HEK293 (cell line): Measurements from ENCODE around the gene SLC25A39.
A peak's percentile ranks its signal among the peaks of the same experiment; 100 is the strongest.

Source experiments
- CTCF ChIA-PET: fragments of 350-600 bp; formaldehyde crosslinking; extraction: SDS; loops from one replicate; lab custom pipeline; 2021; ENCODE audit warnings: antibody characterized with exemption; lab: Yijun Ruan, JAX
- POLR2A ChIA-PET: fragments of 300-600 bp; formaldehyde crosslinking; extraction: SDS; loops from one replicate; lab custom pipeline; 2020; ENCODE audit warnings: antibody characterized with exemption, inconsistent platforms; lab: Yijun Ruan, JAX
- H3K27ac ChIP-seq: fragments of 200-500 bp; sonication (Bioruptor generic); 2 replicates; pipeline ENCODE4 v1.5.1; 2014; ENCODE audit warnings: low read depth, low read length, control low read depth, inconsistent platforms; ENCODE audit errors: extremely low read depth
- H3K36me3 ChIP-seq, 2 experiments: fragments of 200-500 bp in 1 of 2; sonication (Bioruptor generic) in 1 of 2; 1 replicate in 1 of 2; 2 replicates in 1 of 2; pipeline ENCODE4 v1.5.1; 2014 to 2017; ENCODE audit warnings: inconsistent platforms in 2 of 2, low read length in 2 of 2; ENCODE audit not compliant: control insufficient read depth in 2 of 2, insufficient read depth in 1 of 2
- H3K4me1 ChIP-seq: fragments of 200-500 bp; sonication (Bioruptor generic); 2 replicates; pipeline ENCODE4 v1.5.1; 2014; ENCODE audit warnings: mild to moderate bottlenecking, low read length, inconsistent platforms; ENCODE audit not compliant: control insufficient read depth, insufficient read depth
- H3K4me3 ChIP-seq: 2 replicates; pipeline ENCODE4 v1.5.1; 2011; ENCODE audit warnings: low read depth, mild to moderate bottlenecking, control low read depth, low read length, moderate library complexity
- H3K9me3 ChIP-seq: fragments of 200-500 bp; sonication (Bioruptor generic); 2 replicates; pipeline ENCODE4 v1.5.1; 2014; ENCODE audit warnings: low read depth, low read length, inconsistent platforms; ENCODE audit not compliant: control insufficient read depth, insufficient read depth
- EGR2 ChIP-seq: fragments of 450-650 bp; formaldehyde crosslinking; IDR thresholded peaks from 2 replicates; pipeline ENCODE4 v1.5.1; 2016; ENCODE audit warnings: low read depth, missing biosample characterization, missing genetic modification characterization
- GLIS2 ChIP-seq: fragments of 450-650 bp; formaldehyde crosslinking; IDR thresholded peaks from 2 replicates; pipeline ENCODE4 v1.5.1; 2016; ENCODE audit warnings: missing biosample characterization, missing genetic modification characterization
- HIC1 ChIP-seq: fragments of 450-650 bp; formaldehyde crosslinking; IDR thresholded peaks from 2 replicates; pipeline ENCODE4 v1.5.1; 2016; ENCODE audit warnings: missing biosample characterization, missing genetic modification characterization
- PRDM1 ChIP-seq: fragments of 450-650 bp; formaldehyde crosslinking; IDR thresholded peaks from 2 replicates; pipeline ENCODE4; 2016; ENCODE audit warnings: missing biosample characterization, missing genetic modification characterization
- PRDM10 ChIP-seq: fragments of 450-650 bp; formaldehyde crosslinking; IDR thresholded peaks from 2 replicates; pipeline ENCODE4 v1.5.1; 2016; ENCODE audit warnings: missing biosample characterization, missing genetic modification characterization
- PRDM6 ChIP-seq: fragments of 450-650 bp; formaldehyde crosslinking; IDR thresholded peaks from 2 replicates; pipeline ENCODE4 v1.5.1; 2017; ENCODE audit warnings: missing biosample characterization, missing genetic modification characterization
- RBAK ChIP-seq: fragments of 450-650 bp; formaldehyde crosslinking; IDR thresholded peaks from 2 replicates; pipeline ENCODE4 v1.5.1; 2016; ENCODE audit warnings: missing biosample characterization, missing genetic modification characterization
- ZBTB10 ChIP-seq: fragments of 450-650 bp; formaldehyde crosslinking; IDR thresholded peaks from 2 replicates; pipeline ENCODE4 v1.5.1; 2016; ENCODE audit warnings: missing biosample characterization, missing genetic modification characterization
- ZBTB8A ChIP-seq: fragments of 450-650 bp; formaldehyde crosslinking; IDR thresholded peaks from 2 replicates; pipeline ENCODE4 v1.5.1; 2016; ENCODE audit warnings: missing biosample characterization, missing genetic modification characterization
- ZIC2 ChIP-seq: fragments of 450-650 bp; formaldehyde crosslinking; IDR thresholded peaks from 2 replicates; pipeline ENCODE4 v1.5.1; 2016; ENCODE audit warnings: missing biosample characterization, missing genetic modification characterization
- ZNF112 ChIP-seq: fragments of 450-650 bp; formaldehyde crosslinking; IDR thresholded peaks from 2 replicates; pipeline ENCODE4 v1.5.0; 2017; ENCODE audit warnings: missing biosample characterization, missing genetic modification characterization
- ZNF140 ChIP-seq: fragments of 450-650 bp; formaldehyde crosslinking; IDR thresholded peaks from 2 replicates; pipeline ENCODE4 v1.5.1; 2016; ENCODE audit warnings: missing biosample characterization, missing genetic modification characterization
- ZNF202 ChIP-seq: fragments of 450-650 bp; formaldehyde crosslinking; IDR thresholded peaks from 2 replicates; pipeline ENCODE4 v1.5.1; 2016; ENCODE audit warnings: missing biosample characterization, missing genetic modification characterization, borderline replicate concordance
- ZNF223 ChIP-seq: fragments of 450-650 bp; formaldehyde crosslinking; IDR thresholded peaks from 2 replicates; pipeline ENCODE4 v1.5.1; 2016; ENCODE audit warnings: missing biosample characterization, missing genetic modification characterization
- ZNF274 ChIP-seq, 2 experiments: fragments of 200-500 bp in 1 of 2; fragments of 450-650 bp in 1 of 2; sonication (Bioruptor generic) in 1 of 2; formaldehyde crosslinking in 1 of 2; IDR thresholded peaks; 2 replicates each; pipeline versions ENCODE4 v1.5.1 to v1.6.1; 2014 to 2016; ENCODE audit warnings: borderline replicate concordance in 1 of 2, inconsistent platforms in 1 of 2, low read length in 1 of 2, missing biosample characterization in 1 of 2, missing genetic modification characterization in 1 of 2
- ZNF354C ChIP-seq: fragments of 450-650 bp; formaldehyde crosslinking; IDR thresholded peaks from 2 replicates; pipeline ENCODE4 v1.5.1; 2016; ENCODE audit warnings: missing biosample characterization, missing genetic modification characterization, low read depth, borderline replicate concordance
- ZNF404 ChIP-seq: fragments of 450-650 bp; formaldehyde crosslinking; IDR thresholded peaks from 2 replicates; pipeline ENCODE4 v1.5.1; 2017; ENCODE audit warnings: missing biosample characterization, missing genetic modification characterization
- ZNF529 ChIP-seq: fragments of 450-650 bp; formaldehyde crosslinking; IDR thresholded peaks from 2 replicates; pipeline ENCODE4 v1.5.1; 2017; ENCODE audit warnings: missing genetic modification characterization, missing biosample characterization; ENCODE audit not compliant: insufficient replicate concordance
- ZNF561 ChIP-seq: fragments of 450-650 bp; IDR thresholded peaks from 2 replicates; pipeline ENCODE4 v1.5.1; 2018; ENCODE audit warnings: missing biosample characterization, missing genetic modification characterization, borderline replicate concordance
- ZNF639 ChIP-seq: fragments of 450-650 bp; formaldehyde crosslinking; IDR thresholded peaks from 2 replicates; pipeline ENCODE4 v1.5.1; 2016; ENCODE audit warnings: missing biosample characterization, missing genetic modification characterization
- ZNF654 ChIP-seq: fragments of 450-650 bp; formaldehyde crosslinking; IDR thresholded peaks from 2 replicates; pipeline ENCODE4 v1.5.1; 2016; ENCODE audit warnings: low read depth, missing biosample characterization, missing genetic modification characterization
- ZSCAN4 ChIP-seq: fragments of 450-650 bp; formaldehyde crosslinking; IDR thresholded peaks from 2 replicates; pipeline ENCODE4 v1.5.1; 2017; ENCODE audit warnings: missing biosample characterization, missing genetic modification characterization

The SLC25A39 gene

GRCh38 chr17:44362949-44363612 is 38.5 kb upstream of the SLC25A39 start (continued):
- no peak for TF ChIP-seq ZNF274 (IDR thresholded peaks at IDR 0.05; ENCODE audit: low read length)
- no peak for TF ChIP-seq ZNF274 (tag by site-specific recombination; IDR thresholded peaks at IDR 0.05; ENCODE audit: borderline replicate concordance)
- no peak for TF ChIP-seq ZSCAN4 (tag by site-specific recombination)
- no peak for TF ChIP-seq ZNF639 (tag by site-specific recombination)
- TF ChIP-seq ZBTB10 (tag by site-specific recombination) = peak; percentile 49; the same call in 1 of the 2 replicates
- peak; percentile 68 for TF ChIP-seq ZBTB8A
- no peak for TF ChIP-seq ZNF223 (tag by site-specific recombination)
- no peak for TF ChIP-seq ZNF354C (tag by site-specific recombination)
- no peak for TF ChIP-seq ZNF654 (tag by site-specific recombination)
- peak; percentile 53 for TF ChIP-seq GLIS2 (tag by site-specific recombination)
- TF ChIP-seq ZNF140 = no peak
- TF ChIP-seq PRDM10 (tag by site-specific recombination) = no peak; the same call in 1 of the 2 replicates
- TF ChIP-seq ZNF404 (tag by site-specific recombination) = no peak
- peak; percentile 75 for TF ChIP-seq EGR2 (tag by site-specific recombination)

- ChIA-PET CTCF (interaction anchor here (0.5 to 4.5 kb wide), 14 partner anchors 9 to 161 kb away, joined by 3 to 21 read pairs (median 6); partner anchors contain the start of gene GRN), POLR2A (interaction anchor here (0.6 to 4.7 kb wide), 6 partner anchors 18 to 328 kb away, joined by 3 to 23 read pairs (median 4); partner anchors contain the start of genes CCDC43, GPATCH8, GRN and HDAC5)
- Histone ChIP-seq H3K27ac (no peak overlapping the region), H3K4me1 (peaks cover 21% of the 10 kb centered on the region), H3K36me3 (peaks cover 0 to 14% of the 10 kb centered on the region in 2 experiments; a peak in 2 of 3 replicates), H3K9me3 (no peaks in the 10 kb centered on the region), H3K4me3 (peak overlapping the region; percentile 66)
- TF ChIP-seq ZNF202 (no peak), ZNF561 (tag by site-specific recombination) (no peak), RBAK (tag by site-specific recombination) (no peak), ZNF112 (no peak), HIC1 (tag by site-specific recombination) (peak; percentile 57; the same call in 1 of the 2 replicates), PRDM1 (tag by site-specific recombination) (no peak), ZIC2 (no peak), ZNF529 (tag by site-specific recombination) (no peak), PRDM6 (tag by site-specific recombination) (no peak)
These were observed 37.9 kb upstream of the SLC25A39 start for GRCh38 chr17:44362459-44362948.
